GM12892 (cell line): ENCODE data around the gene EDC4.
A peak's percentile ranks its signal among the peaks of the same experiment; 100 is the strongest.

Experiments used
- DNase-seq: peaks from one replicate; pipeline ENCODE4 v3.0.0; 2011; ENCODE audit not compliant: insufficient read length
- FAIRE-seq: peaks from 2 replicates; lab custom pipeline; 2011; peaks lifted over from hg19 to GRCh38; lab: Jason Lieb, UNC
- POLR2A ChIP-seq: IDR thresholded peaks from 2 replicates; pipeline ENCODE4 v1.6.1; 2011; ENCODE audit warnings: low read depth, low read length, control low read depth
- POLR2AphosphoS5 ChIP-seq: IDR thresholded peaks from 2 replicates; pipeline ENCODE4 v1.6.1; 2011; ENCODE audit warnings: low read depth, low read length, control low read depth
- TAF1 ChIP-seq: IDR thresholded peaks from 2 replicates; pipeline ENCODE4 v1.6.1; 2011; ENCODE audit warnings: low read depth, mild to moderate bottlenecking, control low read depth, low read length, borderline replicate concordance

Gene EDC4

DNA sequence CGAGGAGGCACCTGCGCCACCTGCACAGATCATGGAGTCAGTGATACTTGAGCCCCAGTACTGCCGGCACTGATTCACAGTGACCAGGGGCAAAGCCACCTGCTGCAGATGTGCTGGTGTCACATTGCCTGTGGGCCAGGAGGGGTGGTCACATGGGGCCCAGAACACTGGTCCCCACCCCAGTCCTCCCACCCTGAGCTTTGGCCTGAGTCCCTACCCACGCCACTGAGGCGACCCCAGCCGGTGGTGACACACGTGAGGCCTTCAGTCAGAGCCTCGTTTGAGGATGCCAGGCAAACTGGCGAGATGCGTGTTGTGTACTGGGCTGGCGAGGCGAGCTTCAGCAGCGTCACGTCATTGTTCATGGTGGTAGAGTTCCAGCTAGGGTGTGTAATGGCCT, 57.3 kb downstream of the EDC4 start:
- FAIRE-seq (no peak), DNase-seq (no peak)
- TF ChIP-seq TAF1 (no peak), POLR2A (no peak), POLR2AphosphoS5 (no peak)

DNA sequence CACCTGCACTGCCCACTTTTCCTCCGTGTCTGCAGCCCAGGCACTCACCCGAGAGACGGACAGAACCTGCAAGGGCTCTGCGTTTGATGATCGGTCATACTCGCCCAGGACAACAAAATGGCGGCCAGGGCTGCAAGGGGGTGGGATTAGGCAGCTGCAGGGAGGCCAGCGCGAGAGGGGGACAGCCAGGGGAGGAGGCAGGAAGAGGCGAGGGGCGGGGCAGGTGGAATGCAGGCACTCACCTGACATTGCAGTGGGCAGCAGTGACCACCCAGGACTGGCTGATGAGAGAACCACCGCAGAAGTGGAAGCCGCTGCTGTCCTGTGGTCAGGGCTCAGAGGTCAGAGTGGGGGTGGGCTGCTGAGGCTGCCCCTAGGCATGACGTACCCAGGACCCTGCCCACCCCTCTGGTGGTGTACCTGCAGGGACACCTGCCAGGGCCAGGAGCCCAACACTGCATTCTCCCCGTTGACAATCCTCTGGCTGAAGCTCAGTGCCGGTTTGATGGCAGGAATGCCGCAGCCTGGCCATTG, 57.9 kb downstream of the EDC4 start:
- FAIRE-seq (no peak), DNase-seq (no peak)
- peak; percentile 57 for TF ChIP-seq POLR2A
- no peak; the same call in 1 of the 2 replicates for TF ChIP-seq POLR2AphosphoS5
- no peak for TF ChIP-seq TAF1
